Neural cell (in vitro differentiated cells): ENCODE measurements around the gene UNC5B. TPM values are rescaled to one million over a fixed set of nuclear protein-coding genes. Genes with fewer than 3 reads are reported as not detected.

Experiments
- H2AFZ ChIP-seq: fragments of 200-600, 300-800 bp; sonication (generic), shearing (Covaris generic); 2 replicates; pipeline ENCODE4 v1.6.0; 2014; ENCODE audit warnings: low read depth, mild to moderate bottlenecking, antibody characterized with exemption, low read length, moderate library complexity
- H3F3A ChIP-seq: fragments of 200-600 bp; shearing (Covaris generic); 2 replicates; pipeline ENCODE4 v1.6.1; 2016; ENCODE audit warnings: mild to moderate bottlenecking, moderate library complexity, mixed read lengths, antibody characterized with exemption, low read length; ENCODE audit not compliant: insufficient read depth, poor library complexity, severe bottlenecking
- H3K27ac ChIP-seq: fragments of 200-600, 300-800 bp; sonication (generic), shearing (Covaris generic); 2 replicates; pipeline ENCODE4 v1.5.1; 2014; ENCODE audit warnings: mild to moderate bottlenecking, low read length, moderate library complexity
- H3K27me3 ChIP-seq: fragments of 300-800, 200-600 bp; sonication (generic), shearing (Covaris generic); 2 replicates; pipeline ENCODE4 v1.6.0; 2014; ENCODE audit warnings: mild to moderate bottlenecking, low read depth, low read length, moderate library complexity; ENCODE audit not compliant: insufficient read depth
- H3K36me3 ChIP-seq: fragments of 300-800, 200-600 bp; sonication (generic), shearing (Covaris generic); 2 replicates; pipeline ENCODE4 v1.5.1; 2014; ENCODE audit warnings: mild to moderate bottlenecking, antibody characterized with exemption, low read length, moderate library complexity; ENCODE audit not compliant: insufficient read depth
- H3K4me2 ChIP-seq: fragments of 300-800, 200-600 bp; sonication (generic), shearing (Covaris generic); 2 replicates; pipeline ENCODE4 v1.6.0; 2014; ENCODE audit warnings: mild to moderate bottlenecking, low read length
- H3K4me3 ChIP-seq: fragments of 300-800, 200-600 bp; sonication (generic), shearing (Covaris generic); 2 replicates; pipeline ENCODE4 v1.5.1; 2014; ENCODE audit warnings: mild to moderate bottlenecking, low read length, moderate library complexity
- H3K79me2 ChIP-seq: fragments of 200-600 bp; shearing (Covaris generic); replicated peaks from 2 replicates; pipeline ENCODE4 v1.6.0; 2014; ENCODE audit warnings: mild to moderate bottlenecking, low read length, moderate library complexity; ENCODE audit not compliant: insufficient read depth
- H3K9ac ChIP-seq: fragments of 300-800, 200-600 bp; sonication (generic), shearing (Covaris generic); 2 replicates; pipeline ENCODE4 v1.6.1; 2016; ENCODE audit warnings: mild to moderate bottlenecking, low read length, mixed read lengths
- H3K9me2 ChIP-seq: fragments of 200-600 bp; shearing (Covaris generic); 2 replicates; pipeline ENCODE4 v1.6.1; 2016; ENCODE audit warnings: mild to moderate bottlenecking, low read length, mixed read lengths; ENCODE audit not compliant: insufficient read depth
- H3K9me3 ChIP-seq: fragments of 200-600, 300-800 bp; sonication (generic), shearing (Covaris generic); 2 replicates; pipeline ENCODE4 v1.6.1; 2016; ENCODE audit warnings: mild to moderate bottlenecking, mixed run types, low read length, moderate library complexity, mixed read lengths
- H4K20me1 ChIP-seq: fragments of 200-600 bp; shearing (Covaris generic); 2 replicates; pipeline ENCODE4 v1.6.1; 2016; ENCODE audit warnings: mild to moderate bottlenecking, mixed run types; ENCODE audit not compliant: insufficient read depth
- CTCF ChIP-seq: fragments of 450-650 bp; IDR thresholded peaks from 2 replicates; pipeline ENCODE4 v1.5.1; 2014; ENCODE audit warnings: antibody characterized with exemption, mild to moderate bottlenecking, moderate library complexity; ENCODE audit not compliant: poor library complexity, severe bottlenecking
- EP300 ChIP-seq: fragments of 450-650 bp; conservative IDR thresholded peaks from 2 replicates; pipeline ENCODE4 v1.6.1; 2014; ENCODE audit warnings: antibody characterized with exemption, mild to moderate bottlenecking, moderate library complexity; ENCODE audit not compliant: poor library complexity, severe bottlenecking
- EZH2 ChIP-seq: fragments of 200-600, 300-800 bp; shearing (Covaris generic), sonication (generic); IDR thresholded peaks from 2 replicates; pipeline ENCODE4 v1.6.1; 2014; ENCODE audit warnings: antibody characterized with exemption, low read length, borderline replicate concordance, mild to moderate bottlenecking; ENCODE audit not compliant: insufficient read depth, poor library complexity, severe bottlenecking
- MXI1 ChIP-seq: fragments of 450-650 bp; conservative IDR thresholded peaks from 2 replicates; pipeline ENCODE4 v1.6.1; 2014; ENCODE audit warnings: antibody characterized with exemption, mild to moderate bottlenecking; ENCODE audit not compliant: poor library complexity, severe bottlenecking
- POLR2AphosphoS5 ChIP-seq: IDR thresholded peaks from 2 replicates; pipeline ENCODE4 v1.6.1; 2012
- RAD21 ChIP-seq: fragments of 450-650 bp; conservative IDR thresholded peaks from 2 replicates; pipeline ENCODE4 v1.6.1; 2014; ENCODE audit warnings: antibody characterized with exemption, mild to moderate bottlenecking, moderate library complexity
- SMC3 ChIP-seq: fragments of 450-650 bp; conservative IDR thresholded peaks from 2 replicates; pipeline ENCODE4 v1.6.1; 2014; ENCODE audit warnings: antibody characterized with exemption, mild to moderate bottlenecking, moderate library complexity; ENCODE audit not compliant: poor library complexity
- TAF1 ChIP-seq: IDR thresholded peaks from 2 replicates; pipeline ENCODE4 v1.6.1; 2012; ENCODE audit warnings: low read depth
- polyA plus RNA-seq: library from polyadenylated mRNA; depleted of rRNA; stranded (reverse); fragments of >200 nt; gene quantifications from 2 replicates; pipeline ENCODE4 v1.2.3, GENCODE V29; 2014
- TF ChIP-seq, protein P1 (sequence below): IDR thresholded peaks from 2 replicates; pipeline ENCODE4 v1.6.1; 2012; ENCODE audit warnings: borderline replicate concordance

Gene UNC5B
- polyA plus RNA-seq, 1 donor from 2014 or later = 2.0 TPM

GRCh38 chr10:71266147-71266917, 54.0 kb downstream of the UNC5B start:
- Histone ChIP-seq H3K27me3 (no peaks in the 10 kb centered on the region), H3K36me3 (no peaks in the 10 kb centered on the region), H3K9me2 (no peaks in the 10 kb centered on the region), H3K27ac (no peak overlapping the region), H3K79me2 (no peaks in the 10 kb centered on the region), H3K9me3 (no peaks in the 10 kb centered on the region), H3K4me2 (no peak overlapping the region), H3K9ac (no peak overlapping the region), H2AFZ (no peak overlapping the region), H3F3A (no peaks in the 10 kb centered on the region), H4K20me1 (no peaks in the 10 kb centered on the region), H3K4me3 (no peak overlapping the region)
- TF ChIP-seq CTCF (no peak), TAF1 (no peak), EZH2 (no peak), EP300 (no peak), SMC3 (no peak), MXI1 (no peak), POLR2AphosphoS5 (no peak), RAD21 (no peak)
- TF ChIP-seq, protein P1, sequence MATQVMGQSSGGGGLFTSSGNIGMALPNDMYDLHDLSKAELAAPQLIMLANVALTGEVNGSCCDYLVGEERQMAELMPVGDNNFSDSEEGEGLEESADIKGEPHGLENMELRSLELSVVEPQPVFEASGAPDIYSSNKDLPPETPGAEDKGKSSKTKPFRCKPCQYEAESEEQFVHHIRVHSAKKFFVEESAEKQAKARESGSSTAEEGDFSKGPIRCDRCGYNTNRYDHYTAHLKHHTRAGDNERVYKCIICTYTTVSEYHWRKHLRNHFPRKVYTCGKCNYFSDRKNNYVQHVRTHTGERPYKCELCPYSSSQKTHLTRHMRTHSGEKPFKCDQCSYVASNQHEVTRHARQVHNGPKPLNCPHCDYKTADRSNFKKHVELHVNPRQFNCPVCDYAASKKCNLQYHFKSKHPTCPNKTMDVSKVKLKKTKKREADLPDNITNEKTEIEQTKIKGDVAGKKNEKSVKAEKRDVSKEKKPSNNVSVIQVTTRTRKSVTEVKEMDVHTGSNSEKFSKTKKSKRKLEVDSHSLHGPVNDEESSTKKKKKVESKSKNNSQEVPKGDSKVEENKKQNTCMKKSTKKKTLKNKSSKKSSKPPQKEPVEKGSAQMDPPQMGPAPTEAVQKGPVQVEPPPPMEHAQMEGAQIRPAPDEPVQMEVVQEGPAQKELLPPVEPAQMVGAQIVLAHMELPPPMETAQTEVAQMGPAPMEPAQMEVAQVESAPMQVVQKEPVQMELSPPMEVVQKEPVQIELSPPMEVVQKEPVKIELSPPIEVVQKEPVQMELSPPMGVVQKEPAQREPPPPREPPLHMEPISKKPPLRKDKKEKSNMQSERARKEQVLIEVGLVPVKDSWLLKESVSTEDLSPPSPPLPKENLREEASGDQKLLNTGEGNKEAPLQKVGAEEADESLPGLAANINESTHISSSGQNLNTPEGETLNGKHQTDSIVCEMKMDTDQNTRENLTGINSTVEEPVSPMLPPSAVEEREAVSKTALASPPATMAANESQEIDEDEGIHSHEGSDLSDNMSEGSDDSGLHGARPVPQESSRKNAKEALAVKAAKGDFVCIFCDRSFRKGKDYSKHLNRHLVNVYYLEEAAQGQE = no peak

GRCh38 chr10:71266918-71267442, 54.6 kb downstream of the UNC5B start:
- H3K9me3 ChIP-seq = no peaks in the 10 kb centered on the region
- no peaks in the 10 kb centered on the region for H3F3A ChIP-seq
- H3K27me3 ChIP-seq = no peaks in the 10 kb centered on the region
- H3K27ac ChIP-seq = no peak overlapping the region
- no peak overlapping the region for H3K4me3 ChIP-seq
- H4K20me1 ChIP-seq = no peaks in the 10 kb centered on the region
- no peaks in the 10 kb centered on the region for H3K36me3 ChIP-seq
- H3K4me2 ChIP-seq = no peak overlapping the region
- H3K9ac ChIP-seq = no peak overlapping the region
- TF ChIP-seq RAD21 (no peak), POLR2AphosphoS5 (no peak), EZH2 (no peak), MXI1 (no peak), EP300 (no peak)
- H3K79me2 ChIP-seq = no peaks in the 10 kb centered on the region
- H2AFZ ChIP-seq = no peak overlapping the region
- H3K9me2 ChIP-seq = no peaks in the 10 kb centered on the region
